Measurements from ENCODE around the gene EIF4E3. TPM values are rescaled to one million over a fixed set of nuclear protein-coding genes. Genes with fewer than 3 reads are reported as not detected.

Gene EIF4E3
- total and polyA plus RNA-seq, 10 of the 15 experiments (the other 5 are each of a cell fraction or from before 2014, with no cell fraction given) = 0.05 to 0.38 (median 0.16) TPM; not detected in 1

- TF ChIP-seq E4F1 (IDR thresholded peaks at IDR 0.05; ENCODE audit: borderline replicate concordance, partially characterized antibody) (no peak), ESRRA (IDR thresholded peaks at IDR 0.05; ENCODE audit: low read length) (no peak), REST (IDR thresholded peaks at IDR 0.05; ENCODE audit: low read depth, low read length) (no peak), BHLHE40 (IDR thresholded peaks at IDR 0.05; ENCODE audit: borderline replicate concordance in 1 of 2, low read depth in 2 of 2, low read length in 1 of 2) (no peak), WRNIP1 (IDR thresholded peaks at IDR 0.05; ENCODE audit: borderline replicate concordance, low read depth, low read length) (no peak), ZNF592 (IDR thresholded peaks at IDR 0.05) (no peak), STAT3 (IDR thresholded peaks at IDR 0.05; ENCODE audit: low read depth, low read length) (no peak), BACH1 (IDR thresholded peaks at IDR 0.05; ENCODE audit: borderline replicate concordance) (no peak), TARDBP (IDR thresholded peaks at IDR 0.05; ENCODE audit: borderline replicate concordance) (no peak), MLLT1 (IDR thresholded peaks at IDR 0.05) (no peak), JUNB (IDR thresholded peaks at IDR 0.05) (no peak), SUZ12 (IDR thresholded peaks at IDR 0.05; ENCODE audit: unreplicated experiment) (no peak), PAX8 (IDR thresholded peaks at IDR 0.05) (no peak)
These were observed 2.5 kb downstream of the EIF4E3 start (continued) for GRCh38 chr3:71722693-71723092.

Data from GM12878 (cell line).